ENCODE data around the gene TPPP.
A peak's percentile ranks its signal among the peaks of the same experiment; 100 is the strongest.

Gene TPPP

DNA sequence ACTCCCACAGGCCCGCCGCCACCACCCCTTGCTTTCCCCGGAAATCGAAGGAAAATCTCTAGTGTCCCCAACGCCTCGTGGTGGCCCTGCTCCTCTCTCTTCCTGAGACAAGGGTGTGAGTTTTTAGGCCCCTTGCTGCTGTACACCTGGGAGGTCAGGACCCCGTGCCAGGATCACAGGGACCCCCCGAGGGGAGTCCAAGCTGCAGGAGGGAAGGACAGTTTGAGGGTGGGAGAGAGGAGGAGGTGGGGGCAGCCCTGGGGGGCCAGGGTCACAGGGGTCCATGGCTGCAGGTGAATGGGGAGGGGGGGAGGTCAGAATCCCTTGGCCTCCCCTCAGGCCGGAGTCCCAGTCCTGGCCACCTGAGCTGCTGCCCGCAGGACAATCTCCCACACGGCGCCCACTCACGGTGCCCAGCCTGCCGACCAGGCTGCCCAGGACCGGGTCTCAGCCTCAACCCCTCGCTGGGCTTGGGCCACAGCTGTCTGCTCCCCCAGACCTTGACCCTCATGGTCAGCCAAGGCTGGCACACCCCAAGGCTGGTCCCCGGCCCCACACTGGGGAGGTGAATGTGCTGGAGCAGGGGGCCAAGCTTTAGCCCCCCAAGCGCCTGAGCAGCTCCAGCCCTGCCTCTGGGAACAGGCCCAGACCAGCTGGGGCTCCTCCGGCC is 19.9 kb downstream of the TPPP start:
- no peak for FAIRE-seq
- no peak for DNase-seq (ENCODE audit: insufficient read length, low spot score)
- TF ChIP-seq, protein P1, sequence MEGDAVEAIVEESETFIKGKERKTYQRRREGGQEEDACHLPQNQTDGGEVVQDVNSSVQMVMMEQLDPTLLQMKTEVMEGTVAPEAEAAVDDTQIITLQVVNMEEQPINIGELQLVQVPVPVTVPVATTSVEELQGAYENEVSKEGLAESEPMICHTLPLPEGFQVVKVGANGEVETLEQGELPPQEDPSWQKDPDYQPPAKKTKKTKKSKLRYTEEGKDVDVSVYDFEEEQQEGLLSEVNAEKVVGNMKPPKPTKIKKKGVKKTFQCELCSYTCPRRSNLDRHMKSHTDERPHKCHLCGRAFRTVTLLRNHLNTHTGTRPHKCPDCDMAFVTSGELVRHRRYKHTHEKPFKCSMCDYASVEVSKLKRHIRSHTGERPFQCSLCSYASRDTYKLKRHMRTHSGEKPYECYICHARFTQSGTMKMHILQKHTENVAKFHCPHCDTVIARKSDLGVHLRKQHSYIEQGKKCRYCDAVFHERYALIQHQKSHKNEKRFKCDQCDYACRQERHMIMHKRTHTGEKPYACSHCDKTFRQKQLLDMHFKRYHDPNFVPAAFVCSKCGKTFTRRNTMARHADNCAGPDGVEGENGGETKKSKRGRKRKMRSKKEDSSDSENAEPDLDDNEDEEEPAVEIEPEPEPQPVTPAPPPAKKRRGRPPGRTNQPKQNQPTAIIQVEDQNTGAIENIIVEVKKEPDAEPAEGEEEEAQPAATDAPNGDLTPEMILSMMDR (IDR thresholded peaks at IDR 0.05; ENCODE audit: insufficient read depth, missing control alignments) = no peak

DNA sequence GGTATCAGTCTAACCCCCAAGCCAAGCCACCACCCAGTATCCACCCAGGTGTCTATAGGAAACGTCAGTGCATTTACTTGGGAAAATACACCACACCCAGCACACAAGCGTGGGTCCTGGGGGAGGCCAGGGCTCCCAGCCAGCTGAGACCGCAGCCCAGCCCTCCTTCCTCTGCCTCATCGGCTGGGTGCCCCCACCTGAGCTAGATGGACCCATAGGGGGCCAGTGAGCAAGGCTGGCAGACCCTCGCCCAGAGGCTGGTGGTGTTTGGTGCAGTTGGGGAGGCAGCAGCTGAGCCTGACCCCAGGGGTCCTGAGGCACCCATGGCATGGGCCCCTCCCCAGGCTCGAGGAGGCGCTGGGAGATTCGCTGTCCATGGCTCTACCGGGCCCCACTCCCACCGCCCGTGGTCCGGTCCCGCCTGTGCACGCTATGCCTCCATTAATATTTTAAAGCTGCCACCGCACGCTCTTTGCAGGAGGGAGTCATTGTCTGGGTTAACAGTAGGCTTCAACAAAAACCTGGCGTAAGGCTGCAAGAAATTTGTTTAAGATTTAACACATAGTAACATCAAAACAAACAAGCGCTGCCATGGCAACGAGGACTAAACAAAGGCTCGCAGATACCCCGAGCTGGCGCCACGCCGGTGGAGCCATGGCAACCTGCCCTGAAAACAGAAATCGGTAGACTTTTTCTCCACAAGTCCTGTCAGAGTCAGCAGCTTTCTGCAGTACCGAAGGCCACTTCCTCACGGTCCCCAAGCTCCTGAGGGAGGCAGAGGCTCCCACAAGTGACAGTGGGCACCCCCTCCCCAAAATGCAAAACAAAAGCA is 20.6 kb downstream of the TPPP start:
- DNase-seq (ENCODE audit: insufficient read length, low spot score) (no peak), FAIRE-seq (no peak)
- TF ChIP-seq, protein P1 (IDR thresholded peaks at IDR 0.05; ENCODE audit: insufficient read depth, missing control alignments) = no peak

DNA sequence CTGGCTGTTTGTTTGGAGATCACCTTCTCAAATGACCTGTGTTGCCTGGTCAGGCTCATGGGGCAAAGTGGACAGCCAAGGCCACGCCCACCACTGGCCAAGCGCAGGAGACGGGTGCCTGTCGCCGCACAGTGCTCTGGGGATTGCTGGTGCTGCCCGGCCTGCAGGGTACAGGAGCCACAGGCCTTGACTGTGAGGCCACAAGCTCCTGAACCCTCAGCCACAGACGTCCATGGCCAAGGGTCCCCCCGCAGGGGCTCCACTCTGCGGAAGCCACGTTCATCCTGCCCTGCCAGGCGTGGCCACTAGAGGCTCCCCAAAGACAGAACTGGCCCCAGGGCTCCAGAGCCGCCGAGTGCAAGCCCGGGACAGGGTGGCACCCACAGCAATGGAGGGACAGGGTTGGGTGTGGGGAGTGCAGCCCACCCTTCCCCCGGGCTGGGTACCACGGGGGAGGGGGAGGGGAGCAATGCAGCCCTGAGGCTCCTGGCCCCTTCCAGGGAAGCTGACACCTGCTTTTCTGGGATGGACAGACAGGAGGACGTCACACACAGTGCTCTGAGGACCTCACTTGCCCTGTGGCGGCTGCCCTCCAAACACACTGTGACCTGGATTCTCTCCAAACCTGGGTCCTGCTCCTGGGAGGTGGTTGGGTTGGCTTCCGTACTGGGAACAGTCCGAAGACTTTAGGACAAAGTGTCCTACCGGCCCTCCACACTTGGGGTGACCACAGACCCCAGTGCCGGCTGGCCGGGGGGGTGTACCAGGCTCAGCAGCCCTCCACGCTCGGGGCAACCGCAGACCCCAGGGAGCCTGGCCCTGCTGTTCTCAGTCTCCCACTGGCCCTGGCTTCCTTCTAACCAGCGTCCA is 21.5 kb downstream of the TPPP start:
- TF ChIP-seq, protein P1 (IDR thresholded peaks at IDR 0.05; ENCODE audit: insufficient read depth, missing control alignments) = peak; percentile 83
- FAIRE-seq (no peak), DNase-seq (ENCODE audit: insufficient read length, low spot score) (peak; percentile 79)

DNA sequence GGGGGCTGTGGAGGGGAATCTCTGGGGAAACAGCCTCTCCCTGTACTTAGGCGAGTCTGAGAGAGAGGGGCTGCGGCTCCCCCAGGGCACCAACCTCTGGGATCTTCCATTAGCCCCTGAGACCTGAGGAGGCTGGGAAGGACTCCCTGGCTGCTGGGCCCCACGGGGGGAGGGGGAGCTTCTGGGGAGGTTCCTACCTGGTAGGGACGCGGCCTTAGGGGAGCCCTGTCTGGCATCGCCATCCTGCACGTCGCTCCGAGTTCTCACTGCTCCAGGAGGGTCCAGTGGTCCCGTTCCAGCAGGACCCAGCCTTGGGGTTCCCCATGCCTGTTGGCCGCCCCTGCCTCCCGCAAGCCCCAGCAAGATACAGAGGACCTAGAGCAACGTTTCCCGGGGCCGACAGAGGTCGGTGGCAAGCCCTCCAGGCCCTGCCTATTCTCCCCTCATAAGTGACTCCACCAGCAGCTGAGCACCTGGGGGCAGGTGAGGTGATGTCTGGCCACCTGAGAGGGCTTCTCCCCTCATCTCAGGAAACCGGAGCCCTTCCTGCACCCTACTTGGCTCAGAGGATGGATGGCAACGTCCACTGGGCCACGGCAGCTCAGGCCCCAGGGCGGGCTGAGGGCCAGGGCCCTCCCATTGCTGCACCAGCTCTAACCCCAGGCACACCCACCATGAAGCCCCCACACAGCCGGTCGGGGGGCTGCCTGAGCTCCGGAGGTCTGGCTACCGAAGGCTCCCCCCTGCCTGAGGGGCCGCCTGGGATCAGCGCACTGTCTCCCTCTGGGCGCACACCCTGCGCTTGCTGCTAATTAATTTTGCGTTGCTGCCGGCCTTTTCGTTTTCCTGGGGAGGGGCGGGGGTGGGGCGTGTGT is 22.5 kb downstream of the TPPP start:
- TF ChIP-seq, protein P1 (IDR thresholded peaks at IDR 0.05; ENCODE audit: insufficient read depth, missing control alignments) = no peak
- DNase-seq (ENCODE audit: insufficient read length, low spot score) (no peak), FAIRE-seq (no peak)

DNA sequence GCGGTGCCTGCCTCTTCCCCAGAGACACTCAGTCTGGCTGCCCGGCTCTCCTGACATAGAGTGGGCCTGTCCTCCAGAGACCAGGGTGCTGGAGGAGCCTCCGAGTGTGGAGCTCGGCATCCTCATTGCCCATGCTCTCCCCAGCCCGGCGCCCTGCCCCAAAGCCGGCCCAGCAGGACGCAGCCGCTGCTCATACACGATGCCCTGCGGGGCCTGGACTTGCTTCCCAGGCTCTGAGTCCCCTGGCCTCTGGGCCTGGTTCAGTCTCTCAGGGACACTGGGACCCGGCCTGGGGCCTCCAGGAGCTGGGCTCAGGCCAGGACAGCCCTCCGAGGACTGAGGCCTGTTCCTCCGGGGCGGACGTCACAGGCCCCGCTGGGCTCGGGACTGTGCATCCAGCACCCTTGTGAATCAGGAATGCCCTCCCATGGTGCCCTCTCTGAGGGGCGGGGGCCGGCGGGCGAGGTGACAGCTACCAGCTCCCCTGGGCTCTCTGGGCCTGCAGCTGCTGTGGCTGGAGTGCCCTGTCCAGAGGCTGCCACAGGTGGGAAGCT is 23.2 kb downstream of the TPPP start:
- TF ChIP-seq, protein P1 (IDR thresholded peaks at IDR 0.05; ENCODE audit: insufficient read depth, missing control alignments) = no peak
- FAIRE-seq (no peak), DNase-seq (ENCODE audit: insufficient read length, low spot score) (no peak)

Measured in D721Med (cell line).